ENCODE results near the gene SBDS. TPM values are rescaled to one million over a fixed set of nuclear protein-coding genes. Genes with fewer than 3 reads are reported as not detected.
"Not testable (repeated sequence)": the region's sequence is repeated elsewhere in the genome, so short reads cannot be mapped to it uniquely, and the experiment has no call there.

SBDS gene
- total and polyA plus RNA-seq, 2 of the 4 experiments (the other 2 are of a cell fraction), result 43.0 to 65.7 TPM

DNA sequence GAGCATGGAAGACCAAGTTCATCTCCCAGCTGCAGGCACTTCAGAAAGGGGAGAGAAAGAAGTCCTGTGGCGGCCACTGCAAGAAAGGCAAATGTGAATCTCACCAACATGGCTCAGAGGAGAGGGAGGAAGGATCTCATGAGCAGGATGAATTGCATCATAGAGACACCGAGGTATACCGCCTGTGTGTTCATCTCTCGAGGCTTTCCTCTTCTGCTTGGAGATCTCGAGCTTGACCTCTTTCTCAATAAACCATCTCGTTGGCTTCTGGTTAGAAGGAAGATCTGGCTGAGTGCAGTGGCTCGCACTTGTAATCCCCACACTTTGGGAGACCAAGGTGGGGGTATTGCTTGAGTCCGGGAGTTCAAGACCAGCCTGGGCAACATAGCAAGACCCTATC lies 22.6 kb upstream of the SBDS start:
- H2AFZ ChIP-seq (replicated peaks; ENCODE audit: low read length, poor library complexity); H3K4me2 ChIP-seq (ENCODE audit: low read depth, low read length); H3K23ac ChIP-seq (ENCODE audit: low read depth, low read length); H2AK5ac ChIP-seq (ENCODE audit: low read depth, low read length); H3K9me1 ChIP-seq (ENCODE audit: insufficient read depth, low read length); H3K56ac ChIP-seq (ENCODE audit: extremely low read depth, insufficient read depth, low read length); in situ Hi-C loops (cut with MboI; ENCODE audit: low sequenced_read_pairs); H3K4me3 ChIP-seq (ENCODE audit: insufficient read depth, low read depth, low read length); H4K5ac ChIP-seq (ENCODE audit: low read depth, low read length); H3K4me1 ChIP-seq (ENCODE audit: control insufficient read depth, insufficient read depth, low read length); H4K20me1 ChIP-seq (ENCODE audit: insufficient read depth, low read length); intact Hi-C loops (cut with micrococcal nuclease); ATAC-seq (ENCODE audit: low read depth); POLR2A ChIA-PET (ENCODE audit: unreplicated experiment); H3K4ac ChIP-seq (ENCODE audit: low read depth, low read length); CTCF ChIA-PET; H4K8ac ChIP-seq (ENCODE audit: low read depth in 2 of 2, low read length in 2 of 2); H2BK120ac ChIP-seq (ENCODE audit: low read depth, low read length); H3K27ac ChIP-seq (ENCODE audit: insufficient read depth, low read length); H2AK9ac ChIP-seq (replicated peaks; ENCODE audit: low read depth, low read length, poor library complexity); H3K9me3 ChIP-seq (ENCODE audit: control insufficient read depth, insufficient read depth, low read length); DNase-seq; H3K14ac ChIP-seq (replicated peaks; ENCODE audit: low read depth, low read length); H2BK5ac ChIP-seq (ENCODE audit: low read depth, low read length, poor library complexity, severe bottlenecking); BruUV-seq (replicated peaks); H3K79me1 ChIP-seq (ENCODE audit: low read depth in 1 of 2, low read length in 2 of 2); H2BK20ac ChIP-seq (ENCODE audit: low read depth, low read length); H3K27me3 ChIP-seq (ENCODE audit: control insufficient read depth, insufficient read depth, low read length); H3K9ac ChIP-seq (ENCODE audit: low read depth, low read length); dilution Hi-C loops (cut with HindIII; ENCODE audit: low sequenced_read_pairs, unreplicated experiment); H2BK15ac ChIP-seq (ENCODE audit: low read depth, low read length); H3K18ac ChIP-seq (ENCODE audit: low read depth, low read length); H4K91ac ChIP-seq (ENCODE audit: insufficient read depth, low read depth, low read length): not testable (repeated sequence)
- H3K36me3 ChIP-seq (ENCODE audit: control insufficient read depth, insufficient read depth, low read length), result peaks cover 26% of the 10 kb centered on the region
- WGBS, 2 experiments (ENCODE audit: extremely low coverage in 2 of 2, insufficient read length in 1 of 2), result 92% methylated on average over 2 of the region's 8 CpGs; no CpG with 5 or more reads in 1 of the 2 experiments

DNA sequence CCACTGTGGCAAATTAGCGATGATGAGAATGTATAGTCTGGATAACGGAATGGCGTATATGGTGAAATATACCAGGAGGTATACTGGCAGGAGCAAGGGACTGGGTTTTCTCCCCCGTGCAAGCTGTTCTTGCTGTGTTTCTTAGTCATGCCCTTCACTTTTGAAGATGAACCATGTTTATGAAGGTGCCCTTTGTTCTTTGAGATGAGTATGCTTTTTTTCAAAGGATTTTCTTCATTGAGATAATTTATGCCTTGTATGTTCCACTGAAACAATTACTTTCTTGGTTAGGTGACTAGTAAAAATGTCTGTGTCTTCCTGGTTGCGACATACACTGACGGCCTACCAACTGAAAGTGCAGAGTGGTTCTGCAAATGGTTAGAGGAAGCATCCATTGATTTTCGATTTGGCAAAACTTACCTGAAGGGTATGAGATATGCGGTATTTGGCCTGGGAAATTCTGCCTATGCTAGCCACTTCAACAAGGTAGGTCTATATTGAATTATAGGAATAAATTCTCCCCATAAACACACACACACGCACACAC lies 18.8 kb upstream of the SBDS start:
- BruUV-seq (replicated peaks); H3K4me3 ChIP-seq (ENCODE audit: insufficient read depth, low read depth, low read length); H2BK15ac ChIP-seq (ENCODE audit: low read depth, low read length); H2AK5ac ChIP-seq (ENCODE audit: low read depth, low read length); H4K8ac ChIP-seq (ENCODE audit: low read depth in 2 of 2, low read length in 2 of 2); H4K91ac ChIP-seq (ENCODE audit: insufficient read depth, low read depth, low read length); H2BK5ac ChIP-seq (ENCODE audit: low read depth, low read length, poor library complexity, severe bottlenecking); H3K9ac ChIP-seq (ENCODE audit: low read depth, low read length); in situ Hi-C loops (cut with MboI; ENCODE audit: low sequenced_read_pairs); H2AK9ac ChIP-seq (replicated peaks; ENCODE audit: low read depth, low read length, poor library complexity); ATAC-seq (ENCODE audit: low read depth); H2BK120ac ChIP-seq (ENCODE audit: low read depth, low read length); H3K9me1 ChIP-seq (ENCODE audit: insufficient read depth, low read length); H3K27ac ChIP-seq (ENCODE audit: insufficient read depth, low read length); H3K56ac ChIP-seq (ENCODE audit: extremely low read depth, insufficient read depth, low read length); DNase-seq; H2BK20ac ChIP-seq (ENCODE audit: low read depth, low read length); H2AFZ ChIP-seq (replicated peaks; ENCODE audit: low read length, poor library complexity); H3K4me2 ChIP-seq (ENCODE audit: low read depth, low read length); H3K18ac ChIP-seq (ENCODE audit: low read depth, low read length); H3K23ac ChIP-seq (ENCODE audit: low read depth, low read length); H4K5ac ChIP-seq (ENCODE audit: low read depth, low read length); H3K79me1 ChIP-seq (ENCODE audit: low read depth in 1 of 2, low read length in 2 of 2); H3K4ac ChIP-seq (ENCODE audit: low read depth, low read length); H3K14ac ChIP-seq (replicated peaks; ENCODE audit: low read depth, low read length); H3K4me1 ChIP-seq (ENCODE audit: control insufficient read depth, insufficient read depth, low read length); intact Hi-C loops (cut with micrococcal nuclease); CTCF ChIA-PET; H3K9me3 ChIP-seq (ENCODE audit: control insufficient read depth, insufficient read depth, low read length); H3K27me3 ChIP-seq (ENCODE audit: control insufficient read depth, insufficient read depth, low read length); dilution Hi-C loops (cut with HindIII; ENCODE audit: low sequenced_read_pairs, unreplicated experiment); POLR2A ChIA-PET (ENCODE audit: unreplicated experiment); H4K20me1 ChIP-seq (ENCODE audit: insufficient read depth, low read length): not testable (repeated sequence)
- peaks cover 19% of the 10 kb centered on the region for H3K36me3 ChIP-seq (ENCODE audit: control insufficient read depth, insufficient read depth, low read length)
- WGBS, 2 experiments (ENCODE audit: extremely low coverage in 2 of 2, insufficient read length in 1 of 2), result 88% methylated on average over 3 of the region's 9 CpGs; no CpG with 5 or more reads in 1 of the 2 experiments

Measured in IMR-90 (cell line).